ENCODE measurements around the gene PIH1D2. TPM values are rescaled to one million over a fixed set of nuclear protein-coding genes. Genes with fewer than 3 reads are reported as not detected.

PIH1D2 gene
- total RNA-seq, 3 donors from 2014 or later, result 0.65 to 2.4 (median 1.5) TPM

DNA sequence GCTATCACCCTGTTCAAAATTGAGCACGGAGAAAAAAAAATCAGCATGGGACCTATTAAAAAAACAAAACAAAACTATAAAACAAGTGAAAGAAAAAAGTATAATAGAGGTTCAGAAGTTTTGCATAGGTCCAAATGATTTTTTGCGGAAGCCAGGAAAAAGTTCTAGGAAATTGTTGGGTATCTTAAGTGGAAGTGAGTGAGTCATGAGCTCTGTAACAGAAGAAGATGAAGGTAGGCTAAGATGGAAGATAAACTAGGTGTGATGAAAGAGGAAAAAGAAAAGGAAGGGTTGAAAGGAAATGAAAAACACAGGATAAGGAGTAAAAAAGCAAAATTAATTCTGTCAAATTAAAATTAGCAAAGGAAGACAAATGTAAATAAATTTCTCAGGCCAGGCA lies 40.6 kb upstream of the PIH1D2 start:
- DNase-seq (no peak), ATAC-seq (no peak)
- TF ChIP-seq, protein P1, sequence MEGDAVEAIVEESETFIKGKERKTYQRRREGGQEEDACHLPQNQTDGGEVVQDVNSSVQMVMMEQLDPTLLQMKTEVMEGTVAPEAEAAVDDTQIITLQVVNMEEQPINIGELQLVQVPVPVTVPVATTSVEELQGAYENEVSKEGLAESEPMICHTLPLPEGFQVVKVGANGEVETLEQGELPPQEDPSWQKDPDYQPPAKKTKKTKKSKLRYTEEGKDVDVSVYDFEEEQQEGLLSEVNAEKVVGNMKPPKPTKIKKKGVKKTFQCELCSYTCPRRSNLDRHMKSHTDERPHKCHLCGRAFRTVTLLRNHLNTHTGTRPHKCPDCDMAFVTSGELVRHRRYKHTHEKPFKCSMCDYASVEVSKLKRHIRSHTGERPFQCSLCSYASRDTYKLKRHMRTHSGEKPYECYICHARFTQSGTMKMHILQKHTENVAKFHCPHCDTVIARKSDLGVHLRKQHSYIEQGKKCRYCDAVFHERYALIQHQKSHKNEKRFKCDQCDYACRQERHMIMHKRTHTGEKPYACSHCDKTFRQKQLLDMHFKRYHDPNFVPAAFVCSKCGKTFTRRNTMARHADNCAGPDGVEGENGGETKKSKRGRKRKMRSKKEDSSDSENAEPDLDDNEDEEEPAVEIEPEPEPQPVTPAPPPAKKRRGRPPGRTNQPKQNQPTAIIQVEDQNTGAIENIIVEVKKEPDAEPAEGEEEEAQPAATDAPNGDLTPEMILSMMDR (IDR thresholded peaks at IDR 0.05), result no peak
- no peaks in the 10 kb centered on the region for H3K4me1 ChIP-seq (ENCODE audit: low read depth)
- H3K9me3 ChIP-seq, result no peaks in the 10 kb centered on the region
- H3K4me3 ChIP-seq, result no peak overlapping the region
- intact Hi-C loops (cut with DNase I, micrococcal nuclease), result loop anchor here (10.0 kb wide), 1 partner anchor 60 kb away; the partner anchor contains the start of gene BCO2 (in 2 of the 2)
- no peaks in the 10 kb centered on the region for H3K36me3 ChIP-seq (ENCODE audit: low read depth)

DNA sequence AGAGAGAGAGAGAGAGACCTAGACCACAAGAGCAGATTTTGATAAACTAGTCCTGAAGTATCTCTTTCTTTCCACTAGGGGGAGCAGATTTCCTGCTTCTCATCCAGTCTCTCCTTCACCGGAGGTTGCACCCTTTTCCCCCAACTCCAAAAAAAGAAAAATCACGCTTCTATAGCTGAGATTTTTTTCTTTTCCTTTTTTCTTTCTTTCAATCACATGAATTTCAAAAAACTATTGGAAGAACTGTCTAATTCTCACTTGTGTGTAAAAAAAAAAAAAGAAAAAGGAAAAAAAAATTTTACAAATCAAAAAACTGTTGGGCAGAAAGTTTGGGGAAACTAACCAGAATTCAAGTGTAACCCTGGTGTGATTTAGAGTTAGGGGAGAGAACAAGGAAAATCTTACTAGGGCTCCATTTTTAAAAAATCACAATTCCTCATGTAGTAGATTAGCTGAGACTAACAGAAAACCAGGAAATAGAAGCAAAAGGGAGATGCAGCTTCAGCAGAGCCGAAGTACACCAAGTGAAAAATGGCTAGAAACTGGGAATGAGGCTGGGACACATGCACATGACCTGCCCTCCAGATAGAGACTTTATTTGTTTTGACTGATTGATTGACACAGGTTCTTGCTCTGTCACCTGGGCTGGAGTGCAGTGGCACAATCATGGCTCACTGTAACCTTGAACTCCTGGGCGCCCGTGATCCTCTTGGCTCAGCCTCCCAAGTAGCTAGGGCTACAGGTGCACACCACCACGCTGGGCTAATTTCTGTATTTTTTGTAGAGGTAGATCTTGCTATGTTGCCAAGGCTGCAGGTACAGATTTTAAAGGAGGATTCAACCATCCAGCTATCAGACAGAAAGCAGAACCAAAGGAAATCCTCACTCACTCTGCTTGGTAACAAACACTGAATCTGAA lies 40.0 kb upstream of the PIH1D2 start:
- TF ChIP-seq, protein P1 (IDR thresholded peaks at IDR 0.05), result peak; percentile 47
- Histone ChIP-seq H3K4me3 (no peak overlapping the region), H3K9me3 (no peaks in the 10 kb centered on the region), H3K36me3 (ENCODE audit: low read depth) (no peaks in the 10 kb centered on the region), H3K4me1 (ENCODE audit: low read depth) (no peaks in the 10 kb centered on the region)
- DNase-seq, result no peak
- ATAC-seq, result peak; percentile 87
- intact Hi-C loops (cut with DNase I, micrococcal nuclease), result loop anchor here (10.0 kb wide), 1 partner anchor 61 kb away; the partner anchor contains the start of gene BCO2 (in 2 of the 2)

DNA sequence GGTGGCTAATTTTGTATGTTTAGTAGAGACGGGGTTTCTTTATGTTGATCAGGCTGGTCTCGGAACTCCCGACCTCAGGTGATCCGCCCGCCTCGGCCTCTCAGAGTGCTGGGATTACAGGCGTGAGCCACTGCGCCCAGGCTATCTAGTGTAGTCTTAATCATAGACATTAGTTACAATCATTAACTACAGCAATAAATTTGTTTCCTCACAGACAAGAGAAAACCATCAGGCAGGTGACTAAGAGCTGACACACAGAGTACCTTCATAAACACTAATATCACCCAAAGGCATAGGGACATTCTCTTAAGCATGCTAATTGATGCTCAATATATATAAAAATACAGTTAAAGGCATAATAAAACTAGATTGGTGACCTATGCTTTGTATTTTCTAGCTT lies 32.3 kb upstream of the PIH1D2 start:
- H3K4me1 ChIP-seq (ENCODE audit: low read depth), result no peaks in the 10 kb centered on the region
- TF ChIP-seq, protein P1 (IDR thresholded peaks at IDR 0.05), result no peak
- DNase-seq (no peak), ATAC-seq (no peak)
- H3K36me3 ChIP-seq (ENCODE audit: low read depth), result no peaks in the 10 kb centered on the region
- intact Hi-C loops (cut with DNase I, micrococcal nuclease), result no loop called here
- no peaks in the 10 kb centered on the region for H3K9me3 ChIP-seq
- no peak overlapping the region for H3K4me3 ChIP-seq

DNA sequence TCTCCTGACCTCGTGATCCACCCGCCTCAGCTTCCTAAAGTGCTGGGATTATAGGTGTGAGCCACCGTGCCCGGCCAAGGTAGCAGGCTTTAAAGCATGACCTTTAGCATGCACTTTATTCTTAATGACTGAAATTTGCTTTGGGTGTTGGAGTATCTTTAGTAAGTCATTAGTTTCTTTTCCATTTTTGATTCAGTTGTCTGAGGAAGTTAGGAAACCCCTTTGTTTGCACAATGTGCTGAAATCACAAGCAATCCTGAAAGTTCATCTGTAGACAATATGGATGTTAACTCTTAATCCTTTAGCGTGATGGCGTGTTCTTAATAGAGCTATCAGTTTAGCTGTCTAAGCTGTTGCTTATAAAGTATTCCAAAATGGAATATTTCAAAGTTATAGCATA lies 29.6 kb upstream of the PIH1D2 start:
- DNase-seq, result no peak
- ATAC-seq, result no peak
- H3K4me1 ChIP-seq (ENCODE audit: low read depth), result no peaks in the 10 kb centered on the region
- intact Hi-C loops (cut with DNase I, micrococcal nuclease), result no loop called here
- TF ChIP-seq, protein P1 (IDR thresholded peaks at IDR 0.05), result no peak
- no peaks in the 10 kb centered on the region for H3K9me3 ChIP-seq
- H3K36me3 ChIP-seq (ENCODE audit: low read depth), result no peaks in the 10 kb centered on the region
- no peak overlapping the region for H3K4me3 ChIP-seq

DNA sequence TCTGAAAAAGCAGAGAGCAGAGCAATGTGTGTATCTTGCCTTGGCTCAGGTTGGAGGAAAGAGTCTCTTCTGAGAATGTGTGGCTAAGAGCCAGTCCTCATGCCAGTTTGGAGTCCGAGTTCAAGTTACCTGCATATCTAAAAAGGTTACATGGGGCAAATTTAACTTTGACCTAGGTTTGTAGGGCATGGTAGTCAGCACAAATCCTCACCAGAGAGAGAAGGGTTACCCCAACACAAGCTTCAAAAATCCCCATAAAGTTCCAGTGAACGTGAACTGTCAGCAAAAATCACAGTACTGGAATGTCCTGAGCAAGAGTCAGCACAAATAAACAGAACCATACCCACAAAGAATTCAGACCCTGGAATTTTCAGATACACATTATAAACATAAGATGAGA lies 26.6 kb upstream of the PIH1D2 start:
- H3K9me3 ChIP-seq, result no peaks in the 10 kb centered on the region
- intact Hi-C loops (cut with DNase I, micrococcal nuclease), result no loop called here
- TF ChIP-seq, protein P1 (IDR thresholded peaks at IDR 0.05), result no peak
- H3K36me3 ChIP-seq (ENCODE audit: low read depth), result no peaks in the 10 kb centered on the region
- no peak for ATAC-seq
- DNase-seq, result no peak
- no peak overlapping the region for H3K4me3 ChIP-seq
- H3K4me1 ChIP-seq (ENCODE audit: low read depth), result no peaks in the 10 kb centered on the region

Measured in mucosa of descending colon (tissue), 3 donors.